HCT116 (cell line): ENCODE measurements around the gene DKK2.

ENCODE experiments used
- CTCF ChIP-seq, 3 experiments: fragments of 200-600 bp in 1 of 3; sonication (generic) in 1 of 3; IDR thresholded peaks in 2 of 3; conservative IDR thresholded peaks in 1 of 3; 2 replicates each; pipeline ENCODE4 v1.5.1; 2012 to 2017; ENCODE audit warnings: low read depth in 2 of 3, low read length in 2 of 3, antibody characterized with exemption in 1 of 3, borderline replicate concordance in 1 of 3, control low read depth in 1 of 3, mild to moderate bottlenecking in 1 of 3, mixed read lengths in 1 of 3, mixed run types in 1 of 3, moderate library complexity in 1 of 3; ENCODE audit not compliant: insufficient read depth in 1 of 3
- SIN3A ChIP-seq: IDR thresholded peaks from 2 replicates; pipeline ENCODE4 v1.6.1; 2012; ENCODE audit warnings: low read depth
- SP1 ChIP-seq: IDR thresholded peaks from 2 replicates; pipeline ENCODE4 v1.6.1; 2012; ENCODE audit warnings: low read depth
- SRF ChIP-seq: IDR thresholded peaks from 2 replicates; pipeline ENCODE4 v1.6.1; 2012; ENCODE audit warnings: low read depth

- no peak for TF ChIP-seq CTCF (IDR thresholded peaks at IDR 0.05 in 2 of 3, conservative IDR thresholded peaks at IDR 0.05 in 1 of 3; ENCODE audit: borderline replicate concordance in 1 of 3, insufficient read depth in 1 of 3, low read depth in 2 of 3, low read length in 2 of 3)
- no peak for TF ChIP-seq SP1
- TF ChIP-seq SIN3A: no peak
- TF ChIP-seq SRF: no peak
Observed at GRCh38 chr4:107071108-107071507, 35.0 kb upstream of the DKK2 start.
